C4-2B (cell line): ENCODE results near the gene ATP5F1C.

Experiments used
- ZFX ChIP-seq: fragments of 450-650 bp; IDR thresholded peaks from 2 replicates; pipeline ENCODE4 v1.6.1; 2017
- TF ChIP-seq, protein P1 (sequence below): fragments of 450-650 bp; conservative IDR thresholded peaks from 2 replicates; pipeline ENCODE4 v1.5.1; 2017; ENCODE audit warnings: mild to moderate bottlenecking

DNA sequence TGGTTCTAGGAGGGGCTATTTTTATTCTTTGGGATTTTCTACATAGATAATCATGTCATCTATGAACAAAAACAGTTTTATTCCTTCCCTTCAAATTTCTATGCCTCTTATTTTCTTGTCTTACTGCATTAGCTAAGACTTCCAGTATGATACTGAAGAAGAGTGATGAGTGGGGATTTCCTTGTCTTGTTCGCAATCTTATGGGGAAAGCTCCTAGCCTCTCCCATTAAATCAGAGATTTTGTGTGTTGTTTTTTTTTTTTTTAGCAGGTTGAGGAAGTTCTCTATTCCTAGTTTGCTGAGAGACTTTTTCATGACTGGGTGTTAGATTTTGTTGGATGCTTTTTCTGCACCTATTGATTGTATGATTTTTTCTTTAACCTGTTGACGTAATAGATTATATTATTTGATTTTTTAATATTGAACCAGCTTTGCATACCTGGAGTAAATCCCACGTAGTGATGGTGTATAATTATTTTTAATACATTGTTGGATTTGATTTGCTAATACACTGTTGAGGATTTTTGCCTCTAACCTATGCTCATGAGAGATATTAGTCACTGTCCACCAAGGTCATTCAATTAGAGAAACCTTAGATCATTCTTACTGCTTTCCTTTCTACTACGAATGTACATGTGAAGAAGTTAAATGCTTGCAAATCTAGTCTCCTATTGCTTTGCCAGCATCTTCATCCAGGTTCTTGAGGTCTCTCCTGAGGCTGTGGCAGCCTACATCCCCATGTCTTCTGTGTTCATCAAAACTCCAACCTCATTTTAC lies 6.5 kb downstream of the ATP5F1C start:
- TF ChIP-seq, protein P1, sequence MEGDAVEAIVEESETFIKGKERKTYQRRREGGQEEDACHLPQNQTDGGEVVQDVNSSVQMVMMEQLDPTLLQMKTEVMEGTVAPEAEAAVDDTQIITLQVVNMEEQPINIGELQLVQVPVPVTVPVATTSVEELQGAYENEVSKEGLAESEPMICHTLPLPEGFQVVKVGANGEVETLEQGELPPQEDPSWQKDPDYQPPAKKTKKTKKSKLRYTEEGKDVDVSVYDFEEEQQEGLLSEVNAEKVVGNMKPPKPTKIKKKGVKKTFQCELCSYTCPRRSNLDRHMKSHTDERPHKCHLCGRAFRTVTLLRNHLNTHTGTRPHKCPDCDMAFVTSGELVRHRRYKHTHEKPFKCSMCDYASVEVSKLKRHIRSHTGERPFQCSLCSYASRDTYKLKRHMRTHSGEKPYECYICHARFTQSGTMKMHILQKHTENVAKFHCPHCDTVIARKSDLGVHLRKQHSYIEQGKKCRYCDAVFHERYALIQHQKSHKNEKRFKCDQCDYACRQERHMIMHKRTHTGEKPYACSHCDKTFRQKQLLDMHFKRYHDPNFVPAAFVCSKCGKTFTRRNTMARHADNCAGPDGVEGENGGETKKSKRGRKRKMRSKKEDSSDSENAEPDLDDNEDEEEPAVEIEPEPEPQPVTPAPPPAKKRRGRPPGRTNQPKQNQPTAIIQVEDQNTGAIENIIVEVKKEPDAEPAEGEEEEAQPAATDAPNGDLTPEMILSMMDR, result no peak
- TF ChIP-seq ZFX, result no peak
